GM10847 (cell line): ENCODE data around the gene CRTC2.

Source experiments
- POLR2A ChIP-seq: IDR thresholded peaks from 2 replicates; pipeline ENCODE4 v1.6.1; 2011; ENCODE audit not compliant: insufficient read length; ENCODE audit errors: extremely low read depth

CRTC2 gene

DNA sequence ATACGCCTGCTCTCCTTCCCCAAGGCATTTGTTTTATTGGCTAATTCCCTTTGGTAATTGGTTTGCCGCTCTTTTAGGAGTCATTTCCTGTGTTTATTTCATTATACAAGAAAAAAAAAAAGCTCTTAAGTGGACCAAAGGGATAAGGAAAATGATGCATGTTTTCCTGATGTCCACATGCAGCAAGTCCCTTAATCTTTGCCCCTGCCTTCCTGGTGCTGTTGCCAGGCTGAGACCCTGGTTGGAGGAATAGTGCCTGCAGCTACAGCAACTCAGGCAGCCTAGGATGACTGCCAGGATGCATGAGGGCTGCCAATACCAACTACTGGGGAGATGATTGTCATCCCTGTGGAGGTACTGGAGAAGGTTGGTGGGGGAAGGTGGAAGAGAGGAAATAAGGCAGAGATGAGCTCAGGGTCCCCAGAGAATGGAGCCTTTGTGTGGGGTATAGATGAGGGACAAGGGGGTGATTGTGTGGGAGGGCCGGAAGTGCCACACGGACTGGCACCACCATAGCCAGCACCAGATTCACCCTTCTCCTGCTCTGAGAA is 29.5 kb downstream of the CRTC2 start:
- TF ChIP-seq POLR2A, result no peak

DNA sequence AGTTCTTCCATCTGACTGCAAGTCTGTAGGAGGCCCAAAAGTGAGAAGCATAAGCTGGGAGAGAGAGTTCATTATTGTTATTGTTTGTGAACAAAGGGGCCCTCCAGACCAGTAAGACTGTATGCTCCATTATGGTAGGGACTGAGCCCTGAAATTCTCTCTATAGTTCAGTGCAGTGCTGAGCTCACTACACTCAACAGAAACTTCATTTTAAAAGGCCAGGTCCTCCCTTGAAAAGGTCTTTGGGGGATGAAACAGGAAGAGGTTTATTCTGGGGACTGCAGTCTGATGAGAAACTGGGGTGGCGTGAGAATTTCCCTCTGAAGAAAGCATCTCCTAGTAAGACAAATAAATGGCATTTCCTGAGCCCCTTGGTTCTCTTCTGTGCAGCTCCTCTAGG is 30.2 kb downstream of the CRTC2 start:
- no peak for TF ChIP-seq POLR2A

DNA sequence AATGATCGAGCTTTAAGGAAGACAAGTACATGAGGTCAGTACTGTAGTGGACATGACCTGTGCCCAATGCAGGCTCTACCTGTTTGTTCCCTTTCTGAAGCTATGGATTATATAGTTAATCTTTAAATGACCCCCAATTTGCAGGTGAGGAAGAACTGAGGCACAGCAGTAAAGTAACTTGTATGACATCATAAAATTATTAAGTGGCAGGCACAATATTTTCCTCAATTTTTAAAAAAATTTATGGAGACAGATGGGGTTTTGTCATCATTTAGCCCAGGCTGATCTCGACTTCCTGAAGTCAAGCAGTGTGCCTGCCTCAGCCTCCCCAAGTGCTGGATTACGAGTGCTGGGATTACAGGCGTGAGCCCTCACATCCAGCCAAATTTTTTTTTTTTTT is 32.0 kb downstream of the CRTC2 start:
- no peak for TF ChIP-seq POLR2A

DNA sequence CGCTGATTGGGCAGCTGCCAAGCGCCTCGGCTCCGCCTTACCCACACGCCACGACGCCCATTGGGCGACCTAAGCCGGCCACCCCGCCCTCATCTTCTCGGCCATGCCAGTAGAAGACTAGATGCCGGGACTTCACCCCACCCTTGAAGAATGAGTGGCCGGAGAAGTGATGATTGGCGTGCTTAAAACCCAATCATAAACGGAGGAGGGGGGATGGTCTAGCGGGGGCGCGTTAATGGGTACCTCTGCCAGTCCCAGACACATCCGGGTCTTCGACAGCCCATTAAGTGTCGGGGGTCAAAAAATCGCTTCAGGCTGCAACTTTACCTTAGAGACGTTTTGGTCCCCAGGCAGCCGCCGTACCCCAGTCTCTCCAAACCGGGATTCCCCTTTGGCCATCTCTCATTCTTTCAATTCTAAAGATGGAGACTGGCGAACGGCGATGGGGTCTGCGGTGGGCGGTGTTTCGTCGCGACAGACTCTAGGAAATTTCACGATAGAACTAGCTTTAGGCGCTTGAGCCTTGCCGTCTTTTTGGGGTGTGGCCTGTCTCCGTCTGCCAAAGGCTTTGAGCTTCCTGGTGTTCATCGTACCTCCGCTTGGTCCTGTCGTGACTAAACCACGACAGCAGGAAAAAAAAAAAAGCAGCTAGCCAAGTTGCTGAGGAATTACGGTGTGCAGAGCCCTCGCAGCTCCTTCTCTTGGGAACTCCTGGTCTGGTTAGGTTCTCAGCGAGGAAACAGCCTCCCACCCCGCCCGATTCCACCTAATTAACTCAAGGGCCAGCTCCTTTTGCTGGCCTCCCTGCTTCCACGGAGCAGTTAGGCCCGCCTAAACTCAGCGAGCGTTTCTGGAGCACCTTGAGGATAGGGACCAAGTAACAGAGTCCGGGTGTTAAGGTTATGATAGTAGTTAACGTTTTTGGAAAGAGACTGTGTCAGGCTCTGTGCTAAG is 35.2 kb downstream of the CRTC2 start, which contains the start of gene GATAD2B:
TSS of gene GATAD2B (minus strand) at position 1 of the 954 bp plus-strand sequence. CDS start 94,625 bp downstream, outside the sequence.
- peak; percentile 29 for TF ChIP-seq POLR2A

DNA sequence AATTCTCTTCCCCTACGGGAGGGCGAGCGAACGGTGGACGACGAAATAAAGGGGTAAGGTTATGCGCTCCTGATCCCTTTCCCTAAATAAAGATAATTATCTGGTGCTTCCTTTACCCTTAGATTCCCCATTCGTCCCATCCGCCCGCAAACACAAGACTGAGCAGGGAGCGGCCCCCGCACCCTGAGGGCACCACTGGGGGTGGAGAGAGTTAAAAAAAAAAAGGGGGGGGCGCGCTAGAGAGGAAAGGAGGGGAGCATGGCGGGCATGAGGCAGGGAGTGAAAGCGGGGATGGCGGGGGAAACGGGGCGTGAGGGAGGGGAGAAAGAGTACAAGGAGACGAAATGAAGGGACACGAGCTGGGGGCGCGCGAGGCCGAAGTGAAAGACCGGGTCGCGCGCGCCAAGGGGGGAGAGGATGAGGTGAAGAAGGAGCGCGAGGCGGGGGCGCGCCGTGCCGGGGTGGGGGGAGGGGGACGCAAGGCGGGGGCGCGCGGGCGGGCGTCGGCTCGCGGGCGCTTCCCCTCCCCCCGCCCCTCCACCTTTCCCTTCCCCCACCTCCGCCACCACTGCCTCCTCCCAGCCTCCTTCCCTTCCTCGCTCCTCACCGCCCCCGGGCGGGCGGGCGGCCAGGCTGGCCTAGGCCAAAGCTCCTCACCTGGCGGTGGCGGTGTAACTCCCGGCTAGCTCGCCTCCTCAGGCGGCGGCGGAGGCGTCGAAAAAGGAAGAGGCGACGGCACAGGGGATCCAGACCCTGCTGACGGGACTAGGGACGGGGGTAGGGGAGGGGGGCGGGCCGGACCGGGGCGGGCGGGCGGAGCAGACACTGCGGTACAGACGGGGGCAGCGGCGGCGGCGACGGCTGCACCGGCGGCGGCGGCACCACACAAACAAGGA is 36.1 kb downstream of the CRTC2 start:
- TF ChIP-seq POLR2A, result no peak

DNA sequence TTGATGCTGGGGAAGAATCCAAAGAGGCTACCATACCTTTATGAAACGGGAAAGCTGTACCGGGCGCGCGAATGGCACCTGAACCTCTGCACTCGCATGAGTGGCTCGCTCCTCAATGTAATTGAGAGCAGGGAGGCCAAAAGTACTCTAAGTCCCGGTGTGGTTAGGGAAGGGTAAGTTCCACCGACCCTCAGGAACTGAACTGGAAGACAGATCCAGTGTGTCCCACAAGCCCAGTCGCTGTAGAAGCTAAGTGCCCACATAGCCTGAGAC is 36.7 kb downstream of the CRTC2 start:
- TF ChIP-seq POLR2A, result no peak

DNA sequence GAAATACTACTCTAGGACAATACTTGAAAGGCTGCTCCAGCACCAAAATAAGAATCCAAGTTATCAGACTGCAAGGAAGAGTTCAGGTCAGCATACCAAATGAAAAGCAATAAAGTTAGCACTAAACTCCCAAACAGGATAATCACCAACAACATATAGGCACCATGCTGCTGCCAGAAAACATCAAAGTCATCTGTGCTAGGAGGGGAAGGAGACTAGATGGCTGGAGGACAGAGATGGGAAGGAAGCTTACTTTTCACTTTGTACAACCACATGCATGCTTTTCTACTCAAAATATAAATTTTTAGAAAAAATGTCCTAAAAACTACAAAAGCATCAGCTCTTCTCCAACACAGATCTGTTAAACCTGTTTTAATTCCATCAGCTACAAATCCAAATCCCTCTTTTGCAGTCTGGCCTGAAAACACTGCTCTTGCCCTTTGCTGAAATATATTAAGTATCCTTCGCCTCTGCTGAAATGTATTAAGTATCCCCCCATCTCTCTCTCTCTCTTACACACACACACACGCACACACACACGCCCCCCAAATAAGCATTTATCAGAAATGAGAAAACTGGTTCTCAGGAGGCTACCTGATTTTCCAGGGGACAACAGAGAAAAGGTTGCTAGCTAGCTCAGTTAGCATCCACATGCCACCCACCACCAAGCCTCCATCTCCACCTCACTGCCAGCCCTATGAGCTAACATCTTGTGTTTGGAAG is 37.2 kb downstream of the CRTC2 start:
- TF ChIP-seq POLR2A, result no peak

DNA sequence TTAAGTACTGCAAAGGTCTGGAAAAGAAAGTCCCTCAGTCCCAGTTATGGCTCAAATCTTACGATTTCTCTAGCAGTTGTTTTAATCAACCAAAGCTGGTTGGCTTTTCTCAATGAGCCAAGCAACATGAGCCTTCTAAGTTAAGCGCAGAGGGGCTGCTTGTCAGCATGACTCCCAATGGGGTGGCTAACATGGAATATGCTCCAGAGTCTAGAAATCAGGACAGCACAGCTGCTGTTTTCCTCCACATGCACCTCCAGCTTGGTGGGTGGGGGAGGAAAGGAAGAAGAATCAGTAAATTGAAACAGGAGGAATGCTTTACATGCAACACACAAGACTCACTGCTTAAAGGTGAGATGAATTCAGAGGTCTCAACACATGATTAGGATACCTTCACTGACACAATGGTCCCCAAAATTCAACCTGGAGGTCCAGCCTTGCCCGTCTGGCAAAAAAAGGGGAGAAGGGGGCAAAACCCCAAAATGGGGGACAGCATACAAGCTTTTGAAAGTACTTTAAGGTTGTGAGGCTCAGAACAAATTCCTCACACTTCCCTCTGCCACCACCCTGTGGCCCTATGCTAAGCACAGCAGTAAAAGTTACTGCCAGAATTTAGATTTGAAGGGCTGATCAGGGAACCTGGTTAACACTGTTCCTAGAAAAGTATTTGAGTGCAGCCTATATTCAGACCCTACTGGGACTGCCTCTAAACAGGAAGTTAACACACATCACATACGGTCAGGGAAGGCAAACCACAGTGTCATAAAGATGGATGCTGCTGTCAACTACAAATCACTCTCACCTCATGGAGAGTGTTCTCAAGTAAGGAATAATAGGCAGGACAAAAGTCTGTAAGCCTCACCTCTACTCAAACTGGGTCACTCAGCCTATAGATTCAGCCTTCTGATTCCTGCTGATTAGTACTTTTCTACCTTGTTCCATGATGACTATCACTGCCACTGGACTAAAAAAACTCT is 38.2 kb downstream of the CRTC2 start:
- no peak for TF ChIP-seq POLR2A

DNA sequence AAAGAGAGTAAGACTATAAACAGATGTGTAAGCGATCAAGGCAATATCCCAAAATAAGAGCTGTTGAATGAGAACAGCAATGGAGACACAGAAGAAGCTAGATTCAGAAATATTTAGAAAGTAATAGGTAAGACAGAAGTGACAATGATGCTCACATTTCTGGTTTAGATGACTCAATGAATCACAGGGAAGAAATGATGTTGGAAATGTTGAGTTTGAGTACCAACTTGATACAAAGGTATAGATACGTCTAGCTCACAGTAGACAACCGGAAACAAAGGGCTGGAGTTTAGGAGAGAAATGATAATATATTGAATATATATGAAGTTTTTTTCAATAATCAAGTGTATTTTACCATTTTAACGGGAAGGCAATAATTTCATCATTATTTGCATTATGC is 42.1 kb downstream of the CRTC2 start:
- no peak for TF ChIP-seq POLR2A

DNA sequence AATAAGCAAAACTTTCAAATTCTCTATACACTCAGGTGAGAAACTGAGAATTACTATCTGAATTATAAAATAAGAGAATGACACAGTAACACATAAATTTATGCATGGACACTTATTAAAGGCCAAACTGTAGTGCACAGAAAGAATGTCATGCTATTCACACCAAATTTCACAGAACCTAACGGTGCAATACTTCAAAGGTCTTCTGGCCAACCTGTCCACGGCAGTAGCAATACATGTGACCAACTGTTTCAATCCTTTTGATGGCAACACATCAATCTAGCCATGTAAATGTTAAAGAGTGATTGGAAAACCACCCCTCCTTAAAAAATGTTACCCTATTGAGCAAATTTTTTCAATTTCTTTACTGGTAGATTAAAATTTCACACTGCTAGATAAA is 46.1 kb downstream of the CRTC2 start:
- no peak for TF ChIP-seq POLR2A

DNA sequence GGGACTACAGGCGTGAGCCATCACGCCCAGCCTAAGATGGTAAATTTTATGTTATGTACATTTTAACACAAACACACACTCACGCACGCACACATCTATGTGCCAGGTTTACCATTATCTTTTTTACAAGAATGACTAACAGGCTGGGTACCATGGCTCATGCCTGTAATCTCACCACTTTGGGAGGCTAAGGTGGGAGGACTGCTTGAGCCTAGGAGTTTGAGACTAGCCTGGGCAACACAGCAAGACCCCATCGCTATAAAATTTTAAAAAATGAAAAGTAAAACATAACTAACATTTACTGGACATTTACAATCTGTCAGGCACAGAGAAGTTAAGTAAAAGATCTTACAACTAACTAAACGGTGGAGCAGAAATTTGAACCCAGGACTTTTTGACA is 50.3 kb downstream of the CRTC2 start:
- no peak for TF ChIP-seq POLR2A

DNA sequence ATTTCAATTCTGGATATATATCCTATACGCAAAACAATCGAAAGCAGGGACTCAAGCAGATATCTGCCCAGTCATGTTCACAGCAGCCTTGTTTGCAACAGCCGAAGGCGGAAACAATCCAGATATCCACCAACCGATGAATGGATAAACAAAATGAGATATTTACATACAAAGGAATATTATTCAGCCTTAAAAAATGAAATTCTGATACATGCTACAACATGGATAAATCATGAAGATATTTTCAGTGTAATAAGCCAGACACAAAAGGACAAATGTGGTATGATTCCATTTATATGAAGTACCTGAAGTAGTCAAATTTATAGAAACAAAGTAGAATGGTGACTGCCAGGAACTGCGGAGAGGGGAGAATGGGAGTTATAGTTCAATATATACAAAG is 51.3 kb downstream of the CRTC2 start:
- TF ChIP-seq POLR2A, result no peak

DNA sequence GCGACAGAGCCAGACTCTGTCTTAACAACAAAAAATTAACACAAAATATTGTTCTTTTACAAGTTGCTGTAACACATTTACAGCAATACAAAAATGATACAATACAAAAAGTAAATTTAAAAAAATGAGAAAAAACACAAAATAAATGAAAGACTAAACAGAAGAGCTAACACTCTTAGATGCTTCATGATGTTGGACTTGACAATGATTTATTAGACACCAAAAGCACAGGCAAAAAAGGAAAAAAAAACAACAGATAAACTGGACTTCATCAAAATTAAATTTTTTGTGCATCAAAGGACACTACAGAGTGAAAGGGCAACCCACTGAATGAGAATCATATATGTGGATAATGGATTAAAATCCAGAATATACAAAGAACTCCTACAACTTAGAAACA is 52.0 kb downstream of the CRTC2 start:
- TF ChIP-seq POLR2A, result no peak

DNA sequence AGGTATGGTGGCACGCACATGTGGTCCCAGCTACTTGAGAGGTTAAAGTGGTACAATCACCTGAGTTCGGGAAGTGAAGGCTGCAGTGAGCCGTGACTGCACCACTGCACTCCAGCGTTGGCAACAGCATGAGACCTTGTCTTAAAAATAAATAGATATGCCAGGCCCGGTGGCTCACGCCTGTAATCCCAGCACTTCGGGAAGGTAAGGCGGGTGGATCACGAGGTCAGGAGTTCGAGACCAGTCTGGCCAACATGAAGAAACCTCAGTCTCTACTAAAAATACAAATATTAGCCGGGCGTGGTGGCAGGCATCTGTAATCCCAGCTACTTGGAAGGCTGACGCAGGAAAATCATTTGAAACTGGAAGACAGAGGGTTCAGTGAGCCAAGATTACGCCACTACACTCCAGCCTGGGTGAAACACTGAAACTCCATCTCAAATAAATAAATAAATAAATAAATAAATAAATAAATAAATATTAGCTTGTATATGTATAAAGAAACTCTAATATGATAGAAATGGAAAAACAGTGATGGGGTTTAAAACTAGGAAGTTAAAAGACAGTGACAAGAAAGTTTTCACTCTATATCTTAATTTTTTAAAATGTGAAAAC is 54.5 kb downstream of the CRTC2 start:
- TF ChIP-seq POLR2A, result no peak

DNA sequence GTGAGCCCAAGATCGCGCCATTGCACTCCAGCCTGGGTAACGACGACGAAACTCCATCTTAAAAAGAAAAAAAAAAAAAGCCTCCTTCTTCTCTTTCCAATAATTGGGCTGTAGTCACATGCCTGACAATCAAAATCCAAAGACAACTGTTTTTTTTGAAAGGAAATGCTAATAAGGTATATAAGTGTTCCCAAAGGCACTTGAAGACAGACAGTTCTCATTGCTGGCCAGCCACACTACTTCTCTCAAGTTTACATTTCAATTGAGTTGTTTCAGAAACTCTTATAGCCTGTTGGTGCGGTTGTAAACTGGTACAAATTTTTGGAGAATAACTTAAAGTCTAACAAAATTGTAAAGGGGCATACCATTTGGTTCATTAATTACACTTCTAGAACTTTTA is 58.9 kb downstream of the CRTC2 start:
- no peak for TF ChIP-seq POLR2A
